HEK293 (cell line): ENCODE data around the gene FGB.

Experiments used
- CTCF ChIA-PET: fragments of 350-600 bp; formaldehyde crosslinking; extraction: SDS; loops from one replicate; lab custom pipeline; 2021; ENCODE audit warnings: antibody characterized with exemption; lab: Yijun Ruan, JAX
- POLR2A ChIA-PET: fragments of 300-600 bp; formaldehyde crosslinking; extraction: SDS; loops from one replicate; lab custom pipeline; 2020; ENCODE audit warnings: antibody characterized with exemption, inconsistent platforms; lab: Yijun Ruan, JAX
- H3K27ac ChIP-seq: fragments of 200-500 bp; sonication (Bioruptor generic); 2 replicates; pipeline ENCODE4 v1.5.1; 2014; ENCODE audit warnings: low read depth, low read length, control low read depth, inconsistent platforms; ENCODE audit errors: extremely low read depth
- H3K36me3 ChIP-seq, 2 experiments: fragments of 200-500 bp in 1 of 2; sonication (Bioruptor generic) in 1 of 2; 1 replicate in 1 of 2; 2 replicates in 1 of 2; pipeline ENCODE4 v1.5.1; 2014 to 2017; ENCODE audit warnings: inconsistent platforms in 2 of 2, low read length in 2 of 2; ENCODE audit not compliant: control insufficient read depth in 2 of 2, insufficient read depth in 1 of 2
- H3K4me1 ChIP-seq: fragments of 200-500 bp; sonication (Bioruptor generic); 2 replicates; pipeline ENCODE4 v1.5.1; 2014; ENCODE audit warnings: mild to moderate bottlenecking, low read length, inconsistent platforms; ENCODE audit not compliant: control insufficient read depth, insufficient read depth
- H3K4me3 ChIP-seq: 2 replicates; pipeline ENCODE4 v1.5.1; 2011; ENCODE audit warnings: low read depth, mild to moderate bottlenecking, control low read depth, low read length, moderate library complexity
- H3K9me3 ChIP-seq: fragments of 200-500 bp; sonication (Bioruptor generic); 2 replicates; pipeline ENCODE4 v1.5.1; 2014; ENCODE audit warnings: low read depth, low read length, inconsistent platforms; ENCODE audit not compliant: control insufficient read depth, insufficient read depth
- REST ChIP-seq: fragments of 450-650 bp; formaldehyde crosslinking; IDR thresholded peaks from 2 replicates; pipeline ENCODE4 v1.5.1; 2016; ENCODE audit warnings: missing biosample characterization, missing genetic modification characterization
- SETDB1 ChIP-seq: IDR thresholded peaks from one replicate; pipeline ENCODE4 v1.6.1; 2017; ENCODE audit warnings: mild to moderate bottlenecking, low read length, moderate library complexity, mixed read lengths; ENCODE audit not compliant: insufficient read length
- SP7 ChIP-seq: fragments of 450-650 bp; formaldehyde crosslinking; IDR thresholded peaks from 2 replicates; pipeline ENCODE4 v1.5.1; 2016; ENCODE audit warnings: missing biosample characterization, missing genetic modification characterization
- ZBTB20 ChIP-seq: fragments of 450-650 bp; formaldehyde crosslinking; IDR thresholded peaks from 2 replicates; pipeline ENCODE4 v1.5.1; 2016; ENCODE audit warnings: missing biosample characterization, missing genetic modification characterization
- ZBTB8A ChIP-seq: fragments of 450-650 bp; formaldehyde crosslinking; IDR thresholded peaks from 2 replicates; pipeline ENCODE4 v1.5.1; 2016; ENCODE audit warnings: missing biosample characterization, missing genetic modification characterization
- ZNF112 ChIP-seq: fragments of 450-650 bp; formaldehyde crosslinking; IDR thresholded peaks from 2 replicates; pipeline ENCODE4 v1.5.0; 2017; ENCODE audit warnings: missing biosample characterization, missing genetic modification characterization
- ZNF121 ChIP-seq: fragments of 450-650 bp; formaldehyde crosslinking; IDR thresholded peaks from 2 replicates; pipeline ENCODE4 v1.5.1; 2016; ENCODE audit warnings: missing biosample characterization, missing genetic modification characterization
- ZNF132 ChIP-seq: fragments of 450-650 bp; formaldehyde crosslinking; IDR thresholded peaks from 2 replicates; pipeline ENCODE4 v1.5.1; 2017; ENCODE audit warnings: missing biosample characterization, missing genetic modification characterization, borderline replicate concordance
- ZNF155 ChIP-seq: fragments of 450-650 bp; formaldehyde crosslinking; IDR thresholded peaks from 2 replicates; pipeline ENCODE4 v1.5.1; 2016; ENCODE audit warnings: missing biosample characterization, missing genetic modification characterization
- ZNF248 ChIP-seq: fragments of 450-650 bp; formaldehyde crosslinking; IDR thresholded peaks from 2 replicates; pipeline ENCODE4 v1.5.1; 2017; ENCODE audit warnings: missing biosample characterization, missing genetic modification characterization
- ZNF266 ChIP-seq: fragments of 450-650 bp; formaldehyde crosslinking; IDR thresholded peaks from 2 replicates; pipeline ENCODE4 v1.5.1; 2016; ENCODE audit warnings: missing biosample characterization, missing genetic modification characterization, low read depth
- ZNF292 ChIP-seq: fragments of 450-650 bp; formaldehyde crosslinking; IDR thresholded peaks from 2 replicates; pipeline ENCODE4 v1.5.1; 2016; ENCODE audit warnings: low read depth, missing biosample characterization, missing genetic modification characterization, borderline replicate concordance
- ZNF311 ChIP-seq: fragments of 450-650 bp; formaldehyde crosslinking; IDR thresholded peaks from 2 replicates; pipeline ENCODE4 v1.5.1; 2017; ENCODE audit warnings: missing biosample characterization, missing genetic modification characterization, borderline replicate concordance
- ZNF423 ChIP-seq: fragments of 450-650 bp; formaldehyde crosslinking; IDR thresholded peaks from 2 replicates; pipeline ENCODE4 v1.5.1; 2016; ENCODE audit warnings: missing biosample characterization, missing genetic modification characterization
- ZNF449 ChIP-seq: fragments of 450-650 bp; formaldehyde crosslinking; IDR thresholded peaks from 2 replicates; pipeline ENCODE4 v1.5.1; 2017; ENCODE audit warnings: missing biosample characterization, mild to moderate bottlenecking, missing genetic modification characterization, moderate library complexity
- ZNF518A ChIP-seq: fragments of 450-650 bp; formaldehyde crosslinking; conservative IDR thresholded peaks from 2 replicates; pipeline ENCODE4 v1.5.1; 2016; ENCODE audit warnings: low read depth, missing biosample characterization, missing genetic modification characterization
- ZNF623 ChIP-seq: fragments of 450-650 bp; formaldehyde crosslinking; IDR thresholded peaks from 2 replicates; pipeline ENCODE4 v1.5.1; 2016; ENCODE audit warnings: missing biosample characterization, missing genetic modification characterization
- ZNF654 ChIP-seq: fragments of 450-650 bp; formaldehyde crosslinking; IDR thresholded peaks from 2 replicates; pipeline ENCODE4 v1.5.1; 2016; ENCODE audit warnings: low read depth, missing biosample characterization, missing genetic modification characterization
- ZNF660 ChIP-seq: fragments of 450-650 bp; IDR thresholded peaks from 2 replicates; pipeline ENCODE4 v1.5.1; 2018; ENCODE audit warnings: missing biosample characterization, mild to moderate bottlenecking, missing genetic modification characterization
- ZNF843 ChIP-seq: fragments of 450-650 bp; formaldehyde crosslinking; IDR thresholded peaks from 2 replicates; pipeline ENCODE4 v1.5.1; 2016; ENCODE audit warnings: missing biosample characterization, missing genetic modification characterization
- TF ChIP-seq, protein P1 (sequence below): fragments of 450-650 bp; formaldehyde crosslinking; IDR thresholded peaks from 2 replicates; pipeline ENCODE4 v1.5.1; 2017; ENCODE audit warnings: missing biosample characterization, missing genetic modification characterization
- TF ChIP-seq, protein P2 (sequence below): fragments of 450-650 bp; formaldehyde crosslinking; IDR thresholded peaks from 2 replicates; pipeline ENCODE4 v1.5.1; 2016; ENCODE audit warnings: missing biosample characterization, missing genetic modification characterization
- TF ChIP-seq, protein P3 (sequence below): fragments of 450-650 bp; formaldehyde crosslinking; IDR thresholded peaks from 2 replicates; pipeline ENCODE4; 2016; ENCODE audit warnings: missing biosample characterization, missing genetic modification characterization

Gene FGB

GRCh38 chr4:154615211-154615610 is 52.4 kb downstream of the FGB start (continued):
- TF ChIP-seq, protein P1, sequence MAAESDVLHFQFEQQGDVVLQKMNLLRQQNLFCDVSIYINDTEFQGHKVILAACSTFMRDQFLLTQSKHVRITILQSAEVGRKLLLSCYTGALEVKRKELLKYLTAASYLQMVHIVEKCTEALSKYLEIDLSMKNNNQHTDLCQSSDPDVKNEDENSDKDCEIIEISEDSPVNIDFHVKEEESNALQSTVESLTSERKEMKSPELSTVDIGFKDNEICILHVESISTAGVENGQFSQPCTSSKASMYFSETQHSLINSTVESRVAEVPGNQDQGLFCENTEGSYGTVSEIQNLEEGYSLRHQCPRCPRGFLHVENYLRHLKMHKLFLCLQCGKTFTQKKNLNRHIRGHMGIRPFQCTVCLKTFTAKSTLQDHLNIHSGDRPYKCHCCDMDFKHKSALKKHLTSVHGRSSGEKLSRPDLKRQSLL (tag by site-specific recombination) = no peak
- TF ChIP-seq ZNF660 (tag by site-specific recombination) = no peak
- no peak for TF ChIP-seq ZNF654 (tag by site-specific recombination)
- no peak for TF ChIP-seq ZNF518A (tag by site-specific recombination)
- TF ChIP-seq ZNF311 = no peak
- TF ChIP-seq, protein P2, sequence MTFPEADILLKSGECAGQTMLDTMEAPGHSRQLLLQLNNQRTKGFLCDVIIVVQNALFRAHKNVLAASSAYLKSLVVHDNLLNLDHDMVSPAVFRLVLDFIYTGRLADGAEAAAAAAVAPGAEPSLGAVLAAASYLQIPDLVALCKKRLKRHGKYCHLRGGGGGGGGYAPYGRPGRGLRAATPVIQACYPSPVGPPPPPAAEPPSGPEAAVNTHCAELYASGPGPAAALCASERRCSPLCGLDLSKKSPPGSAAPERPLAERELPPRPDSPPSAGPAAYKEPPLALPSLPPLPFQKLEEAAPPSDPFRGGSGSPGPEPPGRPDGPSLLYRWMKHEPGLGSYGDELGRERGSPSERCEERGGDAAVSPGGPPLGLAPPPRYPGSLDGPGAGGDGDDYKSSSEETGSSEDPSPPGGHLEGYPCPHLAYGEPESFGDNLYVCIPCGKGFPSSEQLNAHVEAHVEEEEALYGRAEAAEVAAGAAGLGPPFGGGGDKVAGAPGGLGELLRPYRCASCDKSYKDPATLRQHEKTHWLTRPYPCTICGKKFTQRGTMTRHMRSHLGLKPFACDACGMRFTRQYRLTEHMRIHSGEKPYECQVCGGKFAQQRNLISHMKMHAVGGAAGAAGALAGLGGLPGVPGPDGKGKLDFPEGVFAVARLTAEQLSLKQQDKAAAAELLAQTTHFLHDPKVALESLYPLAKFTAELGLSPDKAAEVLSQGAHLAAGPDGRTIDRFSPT (tag by site-specific recombination) = no peak

DNA sequence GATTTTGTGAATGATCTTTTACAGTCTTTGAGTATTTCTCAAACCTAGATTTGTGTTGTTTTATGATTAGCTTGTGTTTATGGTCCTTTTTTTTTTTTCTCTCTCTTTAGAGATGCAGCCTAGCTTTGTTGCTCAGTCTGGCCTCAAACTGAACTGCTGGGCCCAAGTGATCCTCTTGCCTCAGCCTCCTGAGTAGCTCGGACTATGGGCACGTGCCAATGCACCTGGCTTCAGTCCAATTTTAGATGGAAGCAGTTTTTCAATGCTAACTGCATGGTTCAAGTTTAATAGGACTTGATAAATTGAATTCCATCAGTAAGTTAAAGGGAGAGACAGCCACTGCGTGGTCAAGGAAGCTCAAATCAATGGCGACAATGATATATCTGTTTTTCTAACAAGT is 53.5 kb downstream of the FGB start:
- Histone ChIP-seq H3K27ac (no peak overlapping the region), H3K36me3 (no peaks in the 10 kb centered on the region), H3K9me3 (no peaks in the 10 kb centered on the region), H3K4me1 (no peaks in the 10 kb centered on the region), H3K4me3 (no peak overlapping the region)
- ChIA-PET CTCF (interaction anchor here (0.7 to 20.9 kb wide), 3 partner anchors 11 to 61 kb away, joined by 3 to 429 read pairs (median 3); partner anchors contain the start of genes FGB and PLRG1), POLR2A (no interaction called here)
- TF ChIP-seq ZNF623 (no peak), ZNF449 (tag by site-specific recombination) (no peak), ZNF292 (tag by site-specific recombination) (no peak), ZNF843 (no peak), SP7 (tag by site-specific recombination) (no peak), ZNF155 (tag by site-specific recombination) (no peak), SETDB1 (no peak), REST (tag by site-specific recombination) (no peak), ZBTB8A (tag by site-specific recombination) (no peak), ZNF423 (no peak), ZNF266 (no peak), ZNF112 (no peak), ZNF132 (tag by site-specific recombination) (no peak), ZNF121 (no peak), ZNF248 (tag by site-specific recombination) (no peak), ZBTB20 (tag by site-specific recombination) (no peak)
- TF ChIP-seq, protein P3, sequence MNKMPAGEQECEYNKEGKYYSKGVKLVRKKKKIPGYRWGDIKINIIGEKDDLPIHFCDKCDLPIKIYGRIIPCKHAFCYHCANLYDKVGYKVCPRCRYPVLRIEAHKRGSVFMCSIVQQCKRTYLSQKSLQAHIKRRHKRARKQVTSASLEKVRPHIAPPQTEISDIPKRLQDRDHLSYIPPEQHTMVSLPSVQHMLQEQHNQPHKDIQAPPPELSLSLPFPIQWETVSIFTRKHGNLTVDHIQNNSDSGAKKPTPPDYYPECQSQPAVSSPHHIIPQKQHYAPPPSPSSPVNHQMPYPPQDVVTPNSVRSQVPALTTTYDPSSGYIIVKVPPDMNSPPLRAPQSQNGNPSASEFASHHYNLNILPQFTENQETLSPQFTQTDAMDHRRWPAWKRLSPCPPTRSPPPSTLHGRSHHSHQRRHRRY (tag by site-specific recombination) = no peak
